ENCODE results near the gene NOX1. TPM values are rescaled to one million over a fixed set of nuclear protein-coding genes. Genes with fewer than 3 reads are reported as not detected.

Gene NOX1
- total and polyA plus RNA-seq, 11 donors: 0.57 TPM; not detected in 10

GRCh38 chrX:100864657-100865391, 9.3 kb downstream of the NOX1 start:
- WGBS, 4 donors: 36 to 65% (median 52%) methylated on average over 2 of the region's 2 CpGs
- H3K27ac ChIP-seq: peak overlapping the region in 1 of 12 donors; percentile 49
- peak in 1 of 4 donors; percentile 55 for ATAC-seq

GRCh38 chrX:100863326-100863864, 10.8 kb downstream of the NOX1 start:
- no peak for DNase-seq
- intact Hi-C loops (cut with DNase I): no loop called here
- Histone ChIP-seq H3K4me1 (no peaks in the 10 kb centered on the region), H3K27ac (no peak overlapping the region), H3K4me3 (no peak overlapping the region), H3K27me3 (peaks cover 0 to 19% (median 0%) of the 10 kb centered on the region in 9 donors), H3K36me3 (no peaks in the 10 kb centered on the region), H3K9me3 (no peaks in the 10 kb centered on the region)
- 57 to 70% (median 65%) methylated on average over 6 of the region's 6 CpGs for WGBS, 4 donors
- ATAC-seq: no peak
- TF ChIP-seq CTCF (IDR thresholded peaks at IDR 0.05) (no peak), POLR2A (IDR thresholded peaks at IDR 0.05) (no peak)

More at GRCh38 chrX:100864657-100865391, 9.3 kb downstream of the NOX1 start:
- no peak for DNase-seq
- Histone ChIP-seq H3K9me3 (no peaks in the 10 kb centered on the region), H3K36me3 (no peaks in the 10 kb centered on the region), H3K4me1 (no peaks in the 10 kb centered on the region), H3K27me3 (peaks cover 0 to 16% (median 0%) of the 10 kb centered on the region in 9 donors), H3K4me3 (no peak overlapping the region)
- no peak for TF ChIP-seq POLR2A (IDR thresholded peaks at IDR 0.05)
- intact Hi-C loops (cut with DNase I): no loop called here

- WGBS, 4 donors: 57 to 82% (median 67%) methylated on average over 2 of the region's 2 CpGs
- DNase-seq (no peak), ATAC-seq (no peak)
These were observed 21.3 kb downstream of the NOX1 start for GRCh38 chrX:100852810-100853209.

GRCh38 chrX:100850317-100850716, 23.8 kb downstream of the NOX1 start:
- H3K9me3 ChIP-seq: no peaks in the 10 kb centered on the region
- DNase-seq (no peak), ATAC-seq (no peak)
- H3K27me3 ChIP-seq: peaks cover 0 to 4% (median 0%) of the 10 kb centered on the region in 9 donors
- no peaks in the 10 kb centered on the region for H3K4me1 ChIP-seq
- H3K27ac ChIP-seq: no peak overlapping the region
- intact Hi-C loops (cut with DNase I): no loop called here
- WGBS, 4 donors: 52 to 60% (median 52%) methylated on average over 4 of the region's 4 CpGs
- TF ChIP-seq CTCF (IDR thresholded peaks at IDR 0.05) (no peak), POLR2A (IDR thresholded peaks at IDR 0.05) (no peak)
- no peaks in the 10 kb centered on the region for H3K36me3 ChIP-seq
- no peak overlapping the region for H3K4me3 ChIP-seq

More at GRCh38 chrX:100852810-100853209, 21.3 kb downstream of the NOX1 start:
- Histone ChIP-seq H3K4me3 (no peak overlapping the region), H3K27ac (no peak overlapping the region), H3K36me3 (no peaks in the 10 kb centered on the region), H3K9me3 (no peaks in the 10 kb centered on the region), H3K27me3 (peaks cover 0 to 4% (median 0%) of the 10 kb centered on the region in 9 donors), H3K4me1 (no peaks in the 10 kb centered on the region)
- intact Hi-C loops (cut with DNase I): no loop called here
- TF ChIP-seq CTCF (IDR thresholded peaks at IDR 0.05): no peak
- no peak for TF ChIP-seq POLR2A (IDR thresholded peaks at IDR 0.05)
